OCI-LY3 (cell line): Measurements from ENCODE around the gene FOXK2.

ENCODE experiments used
- EZH2phosphoT487 ChIP-seq: fragments of 200-600 bp; shearing (Covaris generic); IDR thresholded peaks from 2 replicates; pipeline ENCODE4 v1.6.1; 2018; ENCODE audit warnings: antibody characterized with exemption, mixed run types, low read depth
- TF ChIP-seq, protein P1 (sequence below): fragments of 200-600, 300-600 bp; sonication (generic); IDR thresholded peaks from 2 replicates; pipeline ENCODE4 v1.5.1; 2014; ENCODE audit warnings: antibody characterized with exemption, low read length, low read depth

DNA sequence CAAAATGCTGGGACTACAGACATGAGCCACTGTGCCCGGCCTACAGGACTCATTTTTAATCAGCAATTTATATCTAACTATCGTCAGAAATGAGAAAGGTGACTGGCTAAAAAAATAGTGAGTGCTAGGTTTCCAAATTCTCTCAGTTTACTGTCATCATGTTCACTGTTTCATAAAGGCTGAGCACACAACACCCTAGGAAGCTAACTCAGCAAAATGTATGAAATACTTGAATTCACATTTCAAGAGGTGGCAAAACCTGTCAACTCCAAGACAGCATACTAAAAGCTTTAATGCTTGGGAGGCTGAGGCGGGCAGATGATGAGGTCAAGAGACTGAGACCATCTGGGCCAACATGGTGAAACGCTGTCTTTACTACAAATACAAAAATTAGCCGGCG is 112.0 kb downstream of the FOXK2 start:
- TF ChIP-seq, protein P1, sequence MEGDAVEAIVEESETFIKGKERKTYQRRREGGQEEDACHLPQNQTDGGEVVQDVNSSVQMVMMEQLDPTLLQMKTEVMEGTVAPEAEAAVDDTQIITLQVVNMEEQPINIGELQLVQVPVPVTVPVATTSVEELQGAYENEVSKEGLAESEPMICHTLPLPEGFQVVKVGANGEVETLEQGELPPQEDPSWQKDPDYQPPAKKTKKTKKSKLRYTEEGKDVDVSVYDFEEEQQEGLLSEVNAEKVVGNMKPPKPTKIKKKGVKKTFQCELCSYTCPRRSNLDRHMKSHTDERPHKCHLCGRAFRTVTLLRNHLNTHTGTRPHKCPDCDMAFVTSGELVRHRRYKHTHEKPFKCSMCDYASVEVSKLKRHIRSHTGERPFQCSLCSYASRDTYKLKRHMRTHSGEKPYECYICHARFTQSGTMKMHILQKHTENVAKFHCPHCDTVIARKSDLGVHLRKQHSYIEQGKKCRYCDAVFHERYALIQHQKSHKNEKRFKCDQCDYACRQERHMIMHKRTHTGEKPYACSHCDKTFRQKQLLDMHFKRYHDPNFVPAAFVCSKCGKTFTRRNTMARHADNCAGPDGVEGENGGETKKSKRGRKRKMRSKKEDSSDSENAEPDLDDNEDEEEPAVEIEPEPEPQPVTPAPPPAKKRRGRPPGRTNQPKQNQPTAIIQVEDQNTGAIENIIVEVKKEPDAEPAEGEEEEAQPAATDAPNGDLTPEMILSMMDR, result no peak
- TF ChIP-seq EZH2phosphoT487, result no peak
